Gastrocnemius medialis (tissue), 4 donors: ENCODE measurements around the gene BCKDK.

Experiments used
- POLR2A ChIP-seq, 2 donors: fragments of 450-650 bp; IDR thresholded peaks; one replicate each; pipeline ENCODE4 v1.6.1; 2017; ENCODE audit warnings: antibody characterized with exemption in 2 of 2, mild to moderate bottlenecking in 2 of 2, moderate library complexity in 2 of 2
- TF ChIP-seq, protein P1 (sequence below), 5 experiments: fragments of 450-650 bp in 3 of 5; fragments of 200-600 bp in 2 of 5; sonication (generic) in 2 of 5; IDR thresholded peaks in 4 of 5; conservative IDR thresholded peaks in 1 of 5; 1 replicate in 4 of 5; 2 replicates in 1 of 5; pipeline ENCODE4 v1.5.1; 2016 to 2019; ENCODE audit warnings: antibody characterized with exemption in 5 of 5, mild to moderate bottlenecking in 3 of 5, moderate library complexity in 3 of 5

DNA sequence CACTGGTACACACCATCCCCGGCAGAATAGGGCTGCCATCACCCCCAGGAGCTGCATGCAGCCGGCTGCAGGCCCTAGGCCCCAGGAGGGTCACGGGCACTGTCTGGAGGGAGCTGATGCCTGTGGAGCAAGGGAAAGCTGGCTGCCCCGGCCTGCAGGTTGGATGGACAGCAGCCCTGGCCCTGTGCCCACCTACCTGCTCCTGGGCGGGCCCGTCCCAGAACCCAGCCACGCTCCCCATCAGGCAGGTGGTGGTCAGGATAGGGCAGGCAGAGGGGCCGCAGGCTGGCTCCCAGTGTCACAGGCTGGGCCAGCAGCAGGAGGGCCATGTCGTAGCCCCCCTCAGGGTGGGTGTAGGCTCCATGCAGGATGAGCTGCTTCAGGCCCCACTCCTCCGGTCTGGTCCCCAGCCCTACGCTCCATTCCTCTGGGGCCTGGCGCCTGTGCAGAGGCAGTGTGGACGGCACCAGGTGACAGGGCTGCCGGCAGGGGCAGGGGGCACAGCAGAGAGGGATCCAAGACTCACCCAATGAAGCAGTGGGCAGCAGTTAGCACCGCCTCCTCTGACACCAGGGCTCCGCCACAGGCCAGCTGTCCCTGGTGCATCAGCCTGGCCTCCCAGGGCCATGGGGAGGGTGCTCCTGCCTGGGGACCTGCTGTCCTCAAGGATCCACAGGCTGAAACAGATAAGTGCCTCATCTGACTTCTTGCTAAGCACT is 23.4 kb upstream of the BCKDK start:
- TF ChIP-seq, protein P1, sequence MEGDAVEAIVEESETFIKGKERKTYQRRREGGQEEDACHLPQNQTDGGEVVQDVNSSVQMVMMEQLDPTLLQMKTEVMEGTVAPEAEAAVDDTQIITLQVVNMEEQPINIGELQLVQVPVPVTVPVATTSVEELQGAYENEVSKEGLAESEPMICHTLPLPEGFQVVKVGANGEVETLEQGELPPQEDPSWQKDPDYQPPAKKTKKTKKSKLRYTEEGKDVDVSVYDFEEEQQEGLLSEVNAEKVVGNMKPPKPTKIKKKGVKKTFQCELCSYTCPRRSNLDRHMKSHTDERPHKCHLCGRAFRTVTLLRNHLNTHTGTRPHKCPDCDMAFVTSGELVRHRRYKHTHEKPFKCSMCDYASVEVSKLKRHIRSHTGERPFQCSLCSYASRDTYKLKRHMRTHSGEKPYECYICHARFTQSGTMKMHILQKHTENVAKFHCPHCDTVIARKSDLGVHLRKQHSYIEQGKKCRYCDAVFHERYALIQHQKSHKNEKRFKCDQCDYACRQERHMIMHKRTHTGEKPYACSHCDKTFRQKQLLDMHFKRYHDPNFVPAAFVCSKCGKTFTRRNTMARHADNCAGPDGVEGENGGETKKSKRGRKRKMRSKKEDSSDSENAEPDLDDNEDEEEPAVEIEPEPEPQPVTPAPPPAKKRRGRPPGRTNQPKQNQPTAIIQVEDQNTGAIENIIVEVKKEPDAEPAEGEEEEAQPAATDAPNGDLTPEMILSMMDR (IDR thresholded peaks at IDR 0.05 in 4 of 5, conservative IDR thresholded peaks at IDR 0.05 in 1 of 5), result no peak
- TF ChIP-seq POLR2A (IDR thresholded peaks at IDR 0.05), result no peak
